Erythroblast (primary cell): Measurements from ENCODE around the gene MTCP1.

Source experiments
- DNase-seq, 2 experiments: peaks; one replicate each; lab custom pipeline; 2025; lab: John Stamatoyannopoulos, UW
- GATA1 ChIP-seq: IDR thresholded peaks from 2 replicates; pipeline ENCODE4 v1.6.1; 2011; ENCODE audit warnings: low read depth, mild to moderate bottlenecking, control low read depth, low read length, moderate library complexity
- POLR2A ChIP-seq: IDR thresholded peaks from 2 replicates; pipeline ENCODE4 v1.6.1; 2011; ENCODE audit warnings: mild to moderate bottlenecking, low read length

The MTCP1 gene

GRCh38 chrX:155035688-155036087 is 35.2 kb downstream of the MTCP1 start:
- TF ChIP-seq POLR2A (no peak), GATA1 (no peak)

DNA sequence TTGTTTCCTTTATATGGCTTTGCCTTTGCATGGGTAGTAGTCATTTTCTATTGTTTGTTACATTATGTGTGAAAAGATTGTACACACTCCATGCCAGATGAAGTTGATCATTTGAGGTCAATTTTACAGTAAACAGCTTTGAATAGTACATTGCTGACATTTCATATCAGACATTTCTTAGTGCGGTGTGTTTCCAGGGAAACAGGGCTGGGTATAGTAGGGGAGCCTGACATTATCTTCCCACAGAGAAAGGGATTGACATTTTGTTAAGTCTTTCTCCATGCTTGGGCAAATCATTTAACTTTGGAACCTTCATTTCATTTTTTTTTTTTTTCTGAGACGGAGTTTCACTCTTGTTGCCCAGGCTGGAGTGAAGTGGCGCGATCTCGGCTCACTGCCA is 39.3 kb downstream of the MTCP1 start:
- TF ChIP-seq GATA1: no peak
- TF ChIP-seq POLR2A: no peak

More at GRCh38 chrX:155035688-155036087, 35.2 kb downstream of the MTCP1 start:
- DNase-seq: peak in 1 of 2 experiments; percentile 1

DNA sequence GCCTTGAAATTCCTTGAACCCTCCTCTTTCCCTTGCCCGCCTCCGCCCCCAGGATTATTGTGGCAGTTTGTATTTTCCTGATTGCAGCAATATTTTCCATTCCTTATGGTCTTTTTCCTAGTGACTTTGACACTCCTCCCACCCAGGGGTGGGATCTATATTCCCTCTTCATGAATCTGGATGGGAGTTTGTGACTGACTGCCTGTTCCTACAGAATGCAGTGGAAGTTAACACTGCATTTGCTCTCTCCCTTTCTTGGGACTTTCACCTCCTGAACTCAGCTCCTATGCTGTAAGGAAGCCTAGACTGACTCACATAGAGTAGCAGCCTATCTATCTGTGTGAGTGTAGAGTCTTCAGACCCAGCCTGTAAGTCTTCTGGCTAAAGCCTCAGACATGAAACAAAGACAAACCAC is 42.1 kb downstream of the MTCP1 start:
- no peak for TF ChIP-seq GATA1
- no peak for TF ChIP-seq POLR2A
- DNase-seq: peak in 1 of 2 experiments; percentile 6

More for the DNA sequence above, 39.3 kb downstream of the MTCP1 start:
- no peak for DNase-seq

DNA sequence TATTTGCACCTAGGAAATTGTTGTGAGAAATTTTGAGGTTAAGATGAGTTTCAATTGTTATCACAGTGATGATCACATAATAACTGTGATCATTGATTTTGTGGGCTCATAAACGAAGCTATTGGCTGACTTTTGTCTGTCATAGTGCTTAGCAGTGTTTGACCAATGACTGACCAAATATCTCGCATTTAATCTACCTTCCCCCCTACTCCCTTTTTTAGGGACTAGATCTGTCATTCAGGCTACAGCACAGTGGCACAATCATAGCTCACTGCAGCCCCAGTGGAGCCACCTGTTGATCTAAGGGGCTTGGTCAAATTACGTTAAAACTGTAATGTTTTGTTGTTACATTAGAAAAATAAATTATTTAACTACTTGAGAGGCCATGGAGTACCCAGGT is 42.8 kb downstream of the MTCP1 start:
- TF ChIP-seq GATA1: no peak
- TF ChIP-seq POLR2A: no peak
- DNase-seq: peak; percentile 31 to 46

DNA sequence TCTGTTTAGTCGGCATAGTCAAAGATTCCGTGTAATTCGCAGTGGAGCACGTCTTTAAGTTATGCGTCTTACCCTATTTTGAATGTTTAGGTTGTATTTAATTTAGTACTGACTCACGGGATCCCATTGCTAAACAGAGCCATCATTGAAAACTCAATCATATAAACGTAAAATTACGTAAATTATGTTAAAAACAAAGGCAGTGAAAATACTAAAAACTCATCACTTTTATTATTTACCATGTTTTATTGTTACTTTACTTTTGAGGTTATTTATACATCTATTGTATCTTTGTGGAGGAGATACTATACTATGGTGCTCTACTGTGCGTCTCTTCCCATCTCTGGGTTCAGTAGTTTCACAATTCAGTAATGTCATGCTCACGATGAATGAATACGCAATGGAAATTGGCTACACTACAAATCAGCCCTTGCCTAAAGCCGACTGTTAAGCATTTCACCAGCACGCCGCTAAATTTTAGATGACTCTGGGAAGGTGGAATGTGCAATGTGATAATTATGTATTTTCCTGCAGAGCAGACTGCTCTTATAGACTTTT is 43.3 kb downstream of the MTCP1 start:
- TF ChIP-seq GATA1: no peak
- peak; percentile 73 for TF ChIP-seq POLR2A
- DNase-seq: peak; percentile 80 to 85

DNA sequence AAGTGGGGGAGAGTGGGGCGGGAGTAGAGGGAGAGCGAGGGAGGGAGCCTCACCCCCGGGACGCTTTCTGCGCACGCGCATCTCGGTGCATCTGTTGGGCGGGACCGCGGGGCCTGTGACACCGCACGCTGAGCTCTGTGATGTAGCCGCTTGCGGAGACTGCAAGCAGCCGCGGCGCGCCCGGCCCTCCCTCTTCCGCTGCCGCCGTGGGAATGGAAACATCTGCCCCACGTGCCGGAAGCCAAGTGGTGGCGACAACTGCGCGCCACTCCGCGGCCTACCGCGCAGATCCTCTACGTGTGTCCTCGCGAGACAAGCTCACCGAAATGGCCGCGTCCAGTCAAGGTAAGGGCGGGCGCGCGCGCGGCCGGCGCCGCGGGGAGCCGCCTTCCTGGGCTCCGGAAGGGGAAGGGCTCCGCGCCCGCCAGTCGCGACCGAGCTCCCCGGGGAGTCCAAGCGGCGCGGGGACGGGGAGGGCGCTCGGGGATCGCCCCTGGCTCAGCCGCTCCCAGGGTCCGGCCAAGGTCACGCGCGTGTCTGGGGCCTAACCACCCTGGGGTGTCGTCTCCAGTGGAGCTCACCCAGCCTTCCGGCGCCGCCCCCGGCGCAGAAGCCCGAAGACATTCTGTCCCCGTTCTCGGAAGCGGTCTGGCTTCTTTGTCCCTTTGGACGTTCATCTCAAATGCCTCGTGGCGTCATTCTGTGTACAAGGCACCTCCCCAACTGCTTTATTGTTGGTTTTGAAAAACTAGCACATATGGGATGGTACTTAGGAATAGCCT is 44.0 kb downstream of the MTCP1 start, which contains the start of gene FUNDC2:
FUNDC2 (plus strand) TSS at position 118 of the 782 bp plus-strand sequence; CDS start at position 213, 95 bp downstream.
- DNase-seq: peak; percentile 96
- TF ChIP-seq GATA1 (no peak), POLR2A (peak; percentile 80)

DNA sequence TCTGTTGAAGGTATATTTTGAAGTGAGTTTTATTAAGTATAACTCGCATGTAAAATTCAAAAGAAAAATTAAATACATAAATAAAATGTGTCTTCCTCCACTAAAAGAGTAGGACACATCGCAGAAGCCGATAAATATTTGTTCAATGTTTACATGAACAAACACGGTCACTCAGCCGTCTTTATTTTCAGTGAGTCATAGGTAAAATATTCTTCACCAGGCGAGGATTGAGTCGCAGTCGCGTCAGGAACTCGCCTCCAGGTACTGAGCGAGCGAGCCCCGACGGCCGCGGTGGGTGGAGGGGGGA is 44.6 kb downstream of the MTCP1 start:
- TF ChIP-seq POLR2A: no peak
- no peak for TF ChIP-seq GATA1
- DNase-seq: no peak

DNA sequence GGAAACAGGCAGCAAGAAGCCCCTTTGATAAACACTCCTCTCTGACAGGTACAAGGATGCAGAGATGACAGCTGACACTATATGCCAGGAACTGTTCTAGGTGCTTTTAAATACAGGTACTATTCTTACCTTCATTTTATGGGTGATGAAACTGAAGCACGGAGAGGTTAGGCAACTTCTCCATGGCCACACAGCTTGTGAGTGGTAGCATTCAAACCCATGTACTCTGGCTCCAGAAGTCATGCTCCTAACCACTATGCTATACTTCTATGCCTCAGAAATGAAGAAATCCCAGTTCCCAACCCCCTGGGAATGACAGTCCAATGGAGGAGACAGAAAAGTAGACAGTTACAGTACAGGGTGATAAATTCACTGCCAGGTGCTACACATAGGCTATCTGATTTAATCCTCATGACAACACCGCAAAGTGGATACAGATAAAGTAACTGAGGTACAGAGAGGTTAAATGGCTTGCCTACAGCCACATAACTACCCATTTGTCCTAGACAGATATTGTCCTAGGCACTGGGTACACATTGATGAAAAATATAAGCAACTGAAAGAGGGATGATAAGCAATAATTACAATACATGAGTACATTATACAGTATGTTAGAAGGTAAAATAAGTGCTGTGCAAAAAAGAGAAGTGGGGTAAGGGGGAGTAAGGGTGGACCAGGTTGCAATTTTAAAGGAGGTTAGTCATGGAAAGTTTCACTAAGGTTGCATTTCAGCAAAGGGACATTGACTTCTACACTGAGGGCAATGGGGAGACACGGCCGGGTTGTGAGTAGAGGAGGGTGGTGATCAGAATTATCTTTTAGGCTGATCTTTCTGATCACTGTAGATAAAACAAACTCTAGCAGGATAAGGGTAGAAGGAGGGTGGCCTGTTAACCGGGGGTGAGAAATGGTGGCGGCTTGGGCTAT is 46.8 kb downstream of the MTCP1 start:
- no peak for TF ChIP-seq POLR2A
- TF ChIP-seq GATA1: no peak
- peak in 1 of 2 experiments; percentile 18 for DNase-seq

- TF ChIP-seq POLR2A: no peak
- DNase-seq: no peak
Measured at GRCh38 chrX:155022585-155022984, 48.4 kb downstream of the MTCP1 start, which contains the start of gene F8. F8 (minus strand) TSS chrX:155022723; CDS start chrX:155022552, 171 bp downstream.

GRCh38 chrX:155020591-155020990 is 50.3 kb downstream of the MTCP1 start:
- TF ChIP-seq GATA1: no peak
- TF ChIP-seq POLR2A: no peak
- no peak for DNase-seq
